PC-9 (cell line): ENCODE results near the gene MAP1S.

ENCODE experiments used
- CTCF ChIP-seq: fragments of 200-600 bp; sonication (generic); conservative IDR thresholded peaks from 2 replicates; pipeline ENCODE4 v1.6.1; 2017; ENCODE audit warnings: mixed run types, antibody characterized with exemption, mild to moderate bottlenecking, moderate library complexity
- EZH2 ChIP-seq: fragments of 200-600 bp; sonication (generic); IDR thresholded peaks from 2 replicates; pipeline ENCODE4 v1.8.0; 2017; ENCODE audit warnings: antibody characterized with exemption, low read depth

- TF ChIP-seq CTCF (no peak), EZH2 (no peak)
These were observed 35.0 kb upstream of the MAP1S start for GRCh38 chr19:17684256-17684655.
